GM21381 (cell line): ENCODE measurements around the gene IMMP2L.
"Not testable (repeated sequence)": the region's sequence is repeated elsewhere in the genome, so short reads cannot be mapped to it uniquely, and the experiment has no call there.

Experiments used
- ATAC-seq: cut with Tn5 transposase; IDR thresholded peaks from one replicate; pipeline ENCODE4 v1.9.1; 2021; ENCODE audit warnings: mild to moderate bottlenecking, moderate library complexity; ENCODE audit not compliant: unreplicated experiment

IMMP2L gene

GRCh38 chr7:110962374-110962773 is 599.9 kb downstream of the IMMP2L start:
- ATAC-seq: no peak

DNA sequence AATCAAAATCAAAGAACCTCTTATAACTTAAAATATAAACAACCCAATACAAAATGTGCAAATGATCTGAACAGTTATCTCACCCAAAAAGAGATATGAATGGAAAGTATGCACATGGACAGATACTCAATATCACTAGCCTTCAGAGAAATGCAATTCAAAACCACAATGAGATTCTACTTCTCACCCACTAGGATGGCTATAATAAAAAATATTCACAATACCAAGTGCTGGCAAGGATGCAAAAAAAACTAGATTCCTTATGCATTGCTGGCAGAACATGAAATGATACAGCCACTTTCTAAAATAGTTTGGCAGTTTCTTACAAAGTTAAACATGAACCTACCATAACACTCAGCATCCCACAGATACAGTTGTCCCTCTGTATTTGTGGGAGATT is 601.5 kb downstream of the IMMP2L start:
- no peak for ATAC-seq

GRCh38 chr7:110948280-110948679 is 614.0 kb downstream of the IMMP2L start:
- no peak for ATAC-seq

DNA sequence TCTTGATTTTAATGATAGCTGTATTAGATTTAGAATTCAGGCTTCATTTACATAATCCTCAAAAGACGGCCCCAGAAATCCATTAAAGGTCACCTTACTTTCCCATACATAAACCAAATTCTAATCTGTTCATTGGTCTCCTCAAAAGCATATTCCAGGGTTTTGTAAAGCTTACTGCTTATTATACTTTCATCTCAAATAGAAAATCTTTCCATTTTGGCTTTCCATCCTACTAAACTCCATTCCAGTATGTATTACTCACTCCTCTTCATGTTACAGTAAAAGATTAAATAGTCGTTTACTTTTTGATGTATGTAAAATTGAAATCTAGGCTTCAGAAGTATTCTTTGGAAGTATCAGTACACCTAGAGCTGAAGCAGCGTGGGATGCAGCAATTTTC is 614.9 kb downstream of the IMMP2L start:
- ATAC-seq: no peak

- ATAC-seq: no peak
These were observed 617.2 kb downstream of the IMMP2L start for GRCh38 chr7:110944966-110945644.

- ATAC-seq: no peak
These were observed 617.8 kb downstream of the IMMP2L start for GRCh38 chr7:110944448-110944847.

- no peak for ATAC-seq
These were observed 618.5 kb downstream of the IMMP2L start for GRCh38 chr7:110943701-110944345.

- no peak for ATAC-seq
These were observed 620.9 kb downstream of the IMMP2L start for GRCh38 chr7:110941385-110941784.

GRCh38 chr7:110940756-110941155 is 621.5 kb downstream of the IMMP2L start:
- no peak for ATAC-seq

DNA sequence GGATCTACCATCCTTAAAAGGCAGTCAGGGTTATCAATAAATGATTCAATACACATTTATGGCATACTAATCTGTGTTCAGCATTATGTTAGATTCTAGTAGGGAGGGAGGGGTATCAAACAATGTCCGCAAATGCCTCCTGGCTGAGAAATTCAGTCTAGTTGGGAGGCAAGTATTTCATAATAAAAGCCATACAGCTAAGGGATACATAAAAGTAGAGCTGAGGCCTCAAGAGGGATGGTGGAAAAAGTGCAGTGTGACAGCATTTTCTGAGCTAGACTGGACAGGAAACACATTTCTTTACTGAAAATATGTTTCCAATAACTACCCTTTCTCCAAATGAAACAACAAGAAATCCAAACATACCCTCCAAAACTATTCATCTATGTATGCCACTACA is 624.1 kb downstream of the IMMP2L start:
- ATAC-seq: no peak

DNA sequence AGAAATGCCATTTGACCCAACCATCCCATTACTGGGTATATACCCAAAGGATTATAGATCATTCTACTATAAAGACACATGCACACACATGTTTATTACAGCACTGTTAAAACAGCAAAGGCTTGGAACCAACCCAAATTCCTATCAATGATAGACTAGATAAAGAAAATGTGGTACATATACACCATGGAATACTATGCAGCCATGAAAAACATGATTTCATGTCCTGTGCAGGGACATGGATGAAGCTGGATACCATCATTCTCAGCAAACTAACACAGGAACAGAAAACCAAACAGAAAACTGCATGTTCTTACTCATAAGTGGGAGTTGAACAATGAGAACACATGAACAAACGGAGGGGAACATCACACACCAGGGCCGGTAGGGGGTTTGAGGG is 625.6 kb downstream of the IMMP2L start:
- ATAC-seq: not testable (repeated sequence)

DNA sequence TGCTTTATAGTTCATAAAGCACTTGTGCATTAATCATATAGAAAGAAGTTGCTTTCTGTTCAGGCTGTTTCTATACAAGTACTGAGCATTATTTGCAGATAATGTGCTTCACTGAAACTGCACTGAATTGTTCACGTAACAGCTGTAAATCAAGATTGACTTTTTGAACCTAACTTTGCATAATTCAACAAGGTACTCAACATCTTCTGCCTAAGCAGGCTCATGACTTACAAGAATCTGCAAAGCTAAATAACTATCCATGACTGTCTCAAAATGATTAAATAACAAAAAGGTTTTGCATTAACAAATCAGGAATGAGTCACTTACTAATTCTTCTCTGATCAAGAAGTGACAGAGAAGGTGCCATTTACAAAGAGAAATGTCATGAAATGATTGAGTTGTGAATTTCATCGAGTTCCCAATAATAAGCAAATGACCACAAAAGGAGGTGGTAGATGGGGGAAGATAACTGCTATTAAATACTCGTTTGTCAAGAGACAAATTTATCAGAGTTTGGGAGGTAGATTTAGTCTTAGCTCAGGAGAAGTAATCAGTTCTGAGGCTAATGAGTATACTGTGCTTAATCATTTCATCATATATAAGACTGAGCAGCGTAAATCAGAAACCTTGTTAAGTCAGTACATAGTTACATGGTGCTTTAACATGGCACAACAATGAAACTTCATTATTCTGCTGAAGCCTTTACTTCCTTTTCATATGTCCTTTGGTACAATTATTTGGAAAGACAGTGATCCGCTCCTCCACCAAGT is 632.6 kb downstream of the IMMP2L start:
- ATAC-seq: no peak

- no peak for ATAC-seq
These were observed 639.4 kb downstream of the IMMP2L start for GRCh38 chr7:110922906-110923305.

GRCh38 chr7:110921595-110922151 is 640.6 kb downstream of the IMMP2L start:
- no peak for ATAC-seq

DNA sequence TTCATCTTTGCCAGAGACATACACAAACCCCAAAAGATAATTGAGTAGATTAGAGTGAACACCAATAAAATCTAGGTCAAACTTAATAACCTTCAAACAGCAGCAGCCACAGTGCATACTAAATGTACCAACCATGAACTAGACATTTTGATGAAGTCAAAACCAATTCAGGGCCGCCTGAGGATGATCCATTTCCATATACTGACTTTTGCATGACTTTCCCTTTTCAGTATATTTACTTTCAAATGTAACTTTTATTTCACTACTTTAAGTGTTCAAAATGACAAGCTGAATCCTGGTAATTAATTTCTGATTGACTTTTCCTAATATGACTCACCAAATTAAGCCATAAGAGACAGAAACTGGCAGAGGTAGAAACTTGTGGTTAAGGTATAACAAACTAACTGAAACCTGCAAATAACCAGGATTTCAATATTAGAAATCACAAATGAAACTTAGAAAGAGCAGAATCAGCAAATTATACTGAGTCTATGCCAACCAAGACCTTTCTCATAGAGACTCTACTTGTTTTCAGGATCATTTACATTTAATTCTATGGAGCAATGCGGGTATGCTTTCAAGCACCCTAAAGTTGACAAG is 643.2 kb downstream of the IMMP2L start:
- peak; percentile 83 for ATAC-seq

- ATAC-seq: no peak
These were observed 648.0 kb downstream of the IMMP2L start for GRCh38 chr7:110914263-110914662.

GRCh38 chr7:110911632-110912031 is 650.7 kb downstream of the IMMP2L start:
- no peak for ATAC-seq

DNA sequence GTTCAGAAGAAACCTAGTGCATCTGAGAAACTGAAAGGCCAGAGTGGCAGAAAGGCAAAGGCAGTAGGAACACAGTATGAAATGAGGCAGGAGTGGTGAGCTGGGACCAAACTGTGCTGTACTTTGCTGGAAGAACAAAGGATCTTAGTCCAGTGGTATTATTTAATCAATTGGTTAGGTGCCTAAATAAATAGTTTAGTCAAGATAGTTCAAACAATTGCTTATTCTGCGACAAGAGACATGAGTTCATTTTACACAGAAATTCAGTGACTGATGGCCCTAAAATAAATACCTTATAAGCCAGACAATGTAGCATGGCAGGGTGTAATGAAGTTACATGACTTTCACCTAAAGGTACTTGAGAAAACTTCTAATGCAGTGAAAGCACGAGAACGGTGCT is 653.2 kb downstream of the IMMP2L start:
- no peak for ATAC-seq

GRCh38 chr7:110905773-110906566 is 656.3 kb downstream of the IMMP2L start:
- no peak for ATAC-seq

GRCh38 chr7:110898516-110898915 is 663.8 kb downstream of the IMMP2L start:
- no peak for ATAC-seq
